Measurements from ENCODE around the gene JCAD. TPM values are rescaled to one million over a fixed set of nuclear protein-coding genes. Genes with fewer than 3 reads are reported as not detected.

Gene JCAD
- total RNA-seq, 4 donors from 2014 or later = 30.0 to 65.3 (median 44.2) TPM

- Histone ChIP-seq H3K4me3 (no peak overlapping the region), H3K4me1 (peaks cover 0 to 7% (median 0%) of the 10 kb centered on the region in 4 donors), H3K27me3 (no peaks in the 10 kb centered on the region), H3K27ac (no peak overlapping the region), H3K36me3 (no peaks in the 10 kb centered on the region), H3K9me3 (no peaks in the 10 kb centered on the region)
- DNase-seq (ENCODE audit: low spot score in 2 of 2) = no peak
- TF ChIP-seq POLR2A (IDR thresholded peaks at IDR 0.05) (no peak), CTCF (IDR thresholded peaks at IDR 0.05) (no peak), EP300 (IDR thresholded peaks at IDR 0.05) (no peak)
- 76 to 77% methylated on average over 2 of the region's 2 CpGs for WGBS, 2 donors
Observed at GRCh38 chr10:29976134-29976533, 83.3 kb downstream of the JCAD start.

GRCh38 chr10:29974773-29975172 is 84.6 kb downstream of the JCAD start:
- no peaks in the 10 kb centered on the region for H3K36me3 ChIP-seq
- no peak for DNase-seq (ENCODE audit: low spot score in 2 of 2)
- H3K27ac ChIP-seq = no peak overlapping the region
- 84 to 92% methylated on average over 3 of the region's 3 CpGs for WGBS, 2 donors
- no peak for TF ChIP-seq EP300 (IDR thresholded peaks at IDR 0.05)
- TF ChIP-seq CTCF (IDR thresholded peaks at IDR 0.05) = no peak
- H3K27me3 ChIP-seq = no peaks in the 10 kb centered on the region
- H3K9me3 ChIP-seq = no peaks in the 10 kb centered on the region
- H3K4me3 ChIP-seq = no peak overlapping the region
- H3K4me1 ChIP-seq = peaks cover 0 to 7% (median 0%) of the 10 kb centered on the region in 4 donors

GRCh38 chr10:29973921-29974320 is 85.5 kb downstream of the JCAD start:
- Histone ChIP-seq H3K27me3 (no peaks in the 10 kb centered on the region), H3K27ac (no peak overlapping the region), H3K36me3 (no peaks in the 10 kb centered on the region), H3K9me3 (no peaks in the 10 kb centered on the region), H3K4me1 (peaks cover 0 to under 1% (median 0%) of the 10 kb centered on the region in 4 donors), H3K4me3 (no peak overlapping the region)
- no peak for DNase-seq (ENCODE audit: low spot score in 2 of 2)
- TF ChIP-seq POLR2A (IDR thresholded peaks at IDR 0.05) (no peak), EP300 (IDR thresholded peaks at IDR 0.05) (no peak), CTCF (IDR thresholded peaks at IDR 0.05) (no peak)
- 69 to 77% methylated on average over 5 of the region's 5 CpGs for WGBS, 2 donors

GRCh38 chr10:29970576-29970975 is 88.8 kb downstream of the JCAD start:
- no peak overlapping the region for H3K4me3 ChIP-seq
- WGBS, 2 donors = 71 to 72% methylated on average over 2 of the region's 2 CpGs
- H3K9me3 ChIP-seq = no peaks in the 10 kb centered on the region
- no peaks in the 10 kb centered on the region for H3K36me3 ChIP-seq
- no peak overlapping the region for H3K27ac ChIP-seq
- TF ChIP-seq CTCF (IDR thresholded peaks at IDR 0.05) = no peak
- no peak for TF ChIP-seq EP300 (IDR thresholded peaks at IDR 0.05)
- TF ChIP-seq POLR2A (IDR thresholded peaks at IDR 0.05) = no peak
- H3K4me1 ChIP-seq = no peaks in the 10 kb centered on the region
- no peak for DNase-seq (ENCODE audit: low spot score in 2 of 2)
- H3K27me3 ChIP-seq = no peaks in the 10 kb centered on the region

GRCh38 chr10:29970012-29970396 is 89.4 kb downstream of the JCAD start:
- no peak overlapping the region for H3K27ac ChIP-seq

More at GRCh38 chr10:29970012-29970396, 89.4 kb downstream of the JCAD start:
- Histone ChIP-seq H3K9me3 (no peaks in the 10 kb centered on the region), H3K4me1 (no peaks in the 10 kb centered on the region), H3K27me3 (no peaks in the 10 kb centered on the region), H3K4me3 (no peak overlapping the region), H3K36me3 (no peaks in the 10 kb centered on the region)
- TF ChIP-seq EP300 (IDR thresholded peaks at IDR 0.05) (no peak), POLR2A (IDR thresholded peaks at IDR 0.05) (no peak), CTCF (IDR thresholded peaks at IDR 0.05) (no peak)
- WGBS, 2 donors = 82 to 88% methylated on average over 3 to 6 of the region's 6 CpGs
- DNase-seq (ENCODE audit: low spot score in 2 of 2) = no peak
